DND-41 (cell line): ENCODE data around the gene ZNRF2.

Experiments
- CTCF ChIP-seq: IDR thresholded peaks from 2 replicates; pipeline ENCODE4 v1.5.1; 2012; ENCODE audit warnings: borderline replicate concordance, low read length, moderate library complexity, mild to moderate bottlenecking; ENCODE audit not compliant: poor library complexity, severe bottlenecking; ENCODE audit errors: extremely low read depth
- EZH2 ChIP-seq: IDR thresholded peaks from 3 replicates; pipeline ENCODE4 v1.6.1; 2012; ENCODE audit warnings: borderline replicate concordance, low read depth, mild to moderate bottlenecking, moderate library complexity, low read length, inconsistent platforms; ENCODE audit not compliant: severe bottlenecking

DNA sequence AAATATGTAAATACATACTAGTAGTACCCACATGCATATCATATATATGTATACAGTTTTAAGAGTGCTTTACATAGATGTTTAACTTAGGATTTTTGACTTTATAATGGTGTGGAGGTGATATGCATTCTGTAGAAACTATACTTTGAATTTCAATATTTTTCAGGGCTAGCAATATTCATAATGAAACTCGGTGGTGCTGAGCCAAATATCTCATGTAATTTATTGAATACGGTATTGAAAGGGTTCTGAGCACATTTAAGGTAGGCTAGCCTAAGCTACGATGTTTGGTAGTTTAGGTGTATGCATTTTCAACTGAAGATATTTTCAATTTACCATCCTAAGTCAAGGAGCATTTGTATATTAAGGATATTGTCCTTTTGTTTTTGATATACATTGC lies 36.0 kb downstream of the ZNRF2 start:
- no peak for TF ChIP-seq CTCF
- no peak for TF ChIP-seq EZH2
